ENCODE data around the gene SOCS1.

The SOCS1 gene

GRCh38 chr16:11208916-11209665 lies 46.9 kb downstream of the SOCS1 start:
- peak overlapping the region; percentile 79 for H3K27ac Mint-ChIP-seq
- DNase-seq (no peak), ATAC-seq (replicated peaks) (peak; percentile 60 to 65)
- peaks cover 9 to 12% of the 10 kb centered on the region in 2 donors for H3K27me3 Mint-ChIP-seq
- H3K36me3 Mint-ChIP-seq, result peaks cover 3 to 17% of the 10 kb centered on the region in 2 donors
- H3K9me3 Mint-ChIP-seq, result peaks cover 2 to 6% of the 10 kb centered on the region in 2 donors
- H3K4me1 Mint-ChIP-seq, result peaks cover 62 to 86% of the 10 kb centered on the region in 2 donors
- H3K4me3 Mint-ChIP-seq, result no peak overlapping the region

- peaks cover 3 to 22% of the 10 kb centered on the region in 2 donors for H3K36me3 Mint-ChIP-seq
- DNase-seq, result no peak
- peaks cover 61 to 86% of the 10 kb centered on the region in 2 donors for H3K4me1 Mint-ChIP-seq
- H3K9me3 Mint-ChIP-seq, result peaks cover 2 to 6% of the 10 kb centered on the region in 2 donors
- H3K27me3 Mint-ChIP-seq, result peaks cover 9 to 12% of the 10 kb centered on the region in 2 donors
- ATAC-seq (replicated peaks), result no peak
- peak overlapping the region; percentile 99 for H3K27ac Mint-ChIP-seq
- no peak overlapping the region for H3K4me3 Mint-ChIP-seq
These were observed 48.4 kb downstream of the SOCS1 start for GRCh38 chr16:11207646-11208045.

GRCh38 chr16:11205754-11206581 lies 50.0 kb downstream of the SOCS1 start:
- DNase-seq (no peak), ATAC-seq (replicated peaks) (no peak)
- no peak overlapping the region for H3K4me3 Mint-ChIP-seq
- H3K4me1 Mint-ChIP-seq, result peaks cover 69 to 89% of the 10 kb centered on the region in 2 donors
- peaks cover 2 to 6% of the 10 kb centered on the region in 2 donors for H3K9me3 Mint-ChIP-seq
- peak overlapping the region; percentile 99 for H3K27ac Mint-ChIP-seq
- peaks cover under 1 to 3% of the 10 kb centered on the region in 2 donors for H3K27me3 Mint-ChIP-seq
- peaks cover 3 to 22% of the 10 kb centered on the region in 2 donors for H3K36me3 Mint-ChIP-seq

GRCh38 chr16:11205065-11205699 lies 50.8 kb downstream of the SOCS1 start:
- Mint-ChIP-seq H3K27ac (peak overlapping the region; percentile 99), H3K4me3 (no peak overlapping the region), H3K9me3 (peaks cover 2 to 6% of the 10 kb centered on the region in 2 donors), H3K27me3 (no peaks in the 10 kb centered on the region), H3K4me1 (peaks cover 73 to 91% of the 10 kb centered on the region in 2 donors), H3K36me3 (peaks cover 3 to 22% of the 10 kb centered on the region in 2 donors)
- DNase-seq (no peak), ATAC-seq (replicated peaks) (no peak)

- Mint-ChIP-seq H3K9me3 (peaks cover 2 to 6% of the 10 kb centered on the region in 2 donors), H3K27me3 (no peaks in the 10 kb centered on the region), H3K4me3 (peak overlapping the region in 1 of 2 donors; percentile 13), H3K27ac (peak overlapping the region; percentile 99), H3K4me1 (peaks cover 70 to 86% of the 10 kb centered on the region in 2 donors), H3K36me3 (peaks cover 3 to 22% of the 10 kb centered on the region in 2 donors)
- DNase-seq (no peak), ATAC-seq (replicated peaks) (no peak)
These were observed 51.4 kb downstream of the SOCS1 start for GRCh38 chr16:11204513-11205047.
